HepG2 (cell line): ENCODE data around the gene SLC7A4. TPM values are rescaled to one million over a fixed set of nuclear protein-coding genes. Genes with fewer than 3 reads are reported as not detected.

Source experiments
- ATAC-seq: fragments of 200-7000 bp; cut with Tn5 transposase; 3 replicates; pipeline ENCODE4 v1.9.1; 2020; ENCODE audit warnings: mild to moderate bottlenecking, moderate library complexity
- BruUV-seq: library from RNA; stranded (reverse); fragments of 400-500 nt; replicated peaks from 2 replicates; lab custom pipeline; 2021; lab: Mats Ljungman, UMichigan
- CTCF ChIA-PET: fragments of 300-600 bp; formaldehyde crosslinking; extraction: SDS; loops from one replicate; lab custom pipeline; 2021; ENCODE audit warnings: low total read pairs, inconsistent platforms, low intra/inter-chr PET ratio; lab: Yijun Ruan, JAX
- POLR2A ChIA-PET: fragments of 350-600 bp; sonication (Branson Sonifier 250); formaldehyde crosslinking; loops from one replicate; lab custom pipeline; 2020; ENCODE audit warnings: antibody characterized with exemption, inconsistent platforms; lab: Yijun Ruan, JAX
- DNase-seq: peaks from one replicate; pipeline ENCODE4 v3.0.0-alpha.2; 2015; ENCODE audit warnings: low spot score
- FAIRE-seq: peaks from 3 replicates; lab custom pipeline; 2011; peaks lifted over from hg19 to GRCh38; lab: Jason Lieb, UNC
- H2AFZ ChIP-seq: one replicate; pipeline ENCODE4 v1.6.1; 2011; ENCODE audit warnings: low read length, inconsistent platforms
- H3K27ac ChIP-seq: fragments of 300-600 bp; 3 replicates; pipeline ENCODE4 v1.8.0; 2011; ENCODE audit warnings: mixed run types, mild to moderate bottlenecking, mixed read lengths, low read length, inconsistent platforms; ENCODE audit not compliant: insufficient read depth; ENCODE audit errors: extremely low read length
- H3K27me3 ChIP-seq, 2 experiments: fragments of 200-600 bp in 1 of 2; 2 replicates in 1 of 2; 3 replicates in 1 of 2; pipeline versions ENCODE4 v1.6.0 to v1.8.0; 2011; ENCODE audit warnings: low read length in 2 of 2, mild to moderate bottlenecking in 2 of 2, moderate library complexity in 2 of 2, inconsistent platforms in 1 of 2; ENCODE audit not compliant: insufficient read depth in 2 of 2, control insufficient read depth in 1 of 2
- H3K36me3 ChIP-seq, 2 experiments: fragments of 200-600 bp in 1 of 2; replicated peaks in 1 of 2; 2 replicates in 1 of 2; 3 replicates in 1 of 2; pipeline versions ENCODE4 v1.5.1 to v1.8.0; 2011; ENCODE audit warnings: low read length in 2 of 2, inconsistent platforms in 1 of 2; ENCODE audit not compliant: insufficient read depth in 2 of 2, control insufficient read depth in 1 of 2
- H3K4me1 ChIP-seq: 2 replicates; pipeline ENCODE4 v1.5.1; 2012; ENCODE audit warnings: low read length, inconsistent platforms; ENCODE audit not compliant: insufficient read depth
- H3K4me2 ChIP-seq: 2 replicates; pipeline ENCODE4 v1.6.0; 2011; ENCODE audit warnings: low read depth, low read length, inconsistent platforms
- H3K4me3 ChIP-seq, 3 experiments: fragments of 200-600 bp in 1 of 3; sonication (generic), shearing (Covaris generic) in 1 of 3; replicated peaks in 1 of 3; 2 replicates each; pipeline ENCODE4 v1.5.1; 2011 to 2016; ENCODE audit warnings: low read length in 3 of 3, inconsistent platforms in 2 of 3, low read depth in 2 of 3, mild to moderate bottlenecking in 2 of 3, control low read depth in 1 of 3, mixed read lengths in 1 of 3; ENCODE audit not compliant: insufficient read depth in 1 of 3
- H3K79me2 ChIP-seq: one replicate; pipeline ENCODE4 v1.6.1; 2011; ENCODE audit warnings: low read length, inconsistent platforms; ENCODE audit not compliant: insufficient read depth
- H3K9ac ChIP-seq: 2 replicates; pipeline ENCODE4 v1.6.0; 2011; ENCODE audit warnings: mild to moderate bottlenecking, low read depth, low read length, inconsistent platforms; ENCODE audit not compliant: insufficient read depth
- H3K9me3 ChIP-seq: 2 replicates; pipeline ENCODE4 v1.5.1; 2012; ENCODE audit warnings: mild to moderate bottlenecking, low read length
- H4K20me1 ChIP-seq: 2 replicates; pipeline ENCODE4 v1.6.0; 2011; ENCODE audit warnings: inconsistent platforms, mild to moderate bottlenecking, low read length, moderate library complexity; ENCODE audit not compliant: insufficient read depth
- CREB1 ChIP-seq, 2 experiments: fragments of 450-650 bp in 1 of 2; IDR thresholded peaks; 2 replicates each; pipeline ENCODE4 v1.6.1; 2016 to 2017; ENCODE audit warnings: control low read depth in 1 of 2, mild to moderate bottlenecking in 1 of 2, missing compliant biosample characterization in 1 of 2, missing genetic modification characterization in 1 of 2
- ELF4 ChIP-seq: sonication (generic); formaldehyde crosslinking; IDR thresholded peaks from 2 replicates; pipeline ENCODE4 v1.5.0; 2020; ENCODE audit warnings: missing genetic modification reagents, mild to moderate bottlenecking, moderate library complexity, borderline replicate concordance
- KDM3A ChIP-seq: IDR thresholded peaks from 2 replicates; pipeline ENCODE4 v1.6.1; 2018; ENCODE audit warnings: low read depth, missing compliant biosample characterization
- MBD4 ChIP-seq: IDR thresholded peaks from 2 replicates; pipeline ENCODE4 v1.6.1; 2012; ENCODE audit warnings: low read length, inconsistent platforms, borderline replicate concordance
- PHF5A ChIP-seq: IDR thresholded peaks from one replicate; pipeline ENCODE4 v1.6.1; 2018; ENCODE audit warnings: low read depth, missing genetic modification reagents; ENCODE audit not compliant: unreplicated experiment
- POLR2A ChIP-seq, 2 experiments: IDR thresholded peaks; 2 replicates each; pipeline ENCODE4 v1.6.1; 2011; ENCODE audit warnings: low read depth in 2 of 2, low read length in 2 of 2, mild to moderate bottlenecking in 1 of 2, moderate library complexity in 1 of 2; ENCODE audit not compliant: insufficient read depth in 1 of 2
- SUZ12 ChIP-seq: fragments of 150-350 bp; IDR thresholded peaks from 2 replicates; pipeline ENCODE4 v1.6.1; 2014; ENCODE audit warnings: low read depth, low read length
- TARDBP ChIP-seq: sonication (generic); formaldehyde crosslinking; IDR thresholded peaks from 2 replicates; pipeline ENCODE4 v1.8.0; 2022; ENCODE audit warnings: mild to moderate bottlenecking, missing genetic modification reagents
- THAP11 ChIP-seq: IDR thresholded peaks from 2 replicates; pipeline ENCODE4 v1.6.1; 2016; ENCODE audit warnings: missing biosample characterization, missing genetic modification reagents
- XBP1 ChIP-seq: sonication (generic); formaldehyde crosslinking; IDR thresholded peaks from 2 replicates; pipeline ENCODE4 v1.5.0; 2020; ENCODE audit warnings: missing genetic modification reagents
- ZNF121 ChIP-seq: sonication (generic); formaldehyde crosslinking; IDR thresholded peaks from 2 replicates; pipeline ENCODE4 v1.5.0; 2020; ENCODE audit warnings: mild to moderate bottlenecking, missing genetic modification reagents
- ZNF484 ChIP-seq: sonication (generic); formaldehyde crosslinking; IDR thresholded peaks from 2 replicates; pipeline ENCODE4 v1.5.1; 2020; ENCODE audit warnings: mild to moderate bottlenecking, low read depth, missing genetic modification reagents, borderline replicate concordance
- ZNF543 ChIP-seq: sonication (generic); formaldehyde crosslinking; IDR thresholded peaks from 2 replicates; pipeline ENCODE4 v1.4.0; 2020; ENCODE audit warnings: mild to moderate bottlenecking, missing genetic modification reagents
- ZNF780A ChIP-seq: sonication (generic); formaldehyde crosslinking; IDR thresholded peaks from 2 replicates; pipeline ENCODE4 v1.8.0; 2022; ENCODE audit warnings: mild to moderate bottlenecking, missing genetic modification reagents, moderate library complexity
- WGBS: methylation state at CpG from one replicate; pipeline ENCODE4 v1.1.6; 2017; ENCODE audit warnings: low lambda C conversion rate; 5-methylcytosine and 5-hydroxymethylcytosine counted together
- in situ Hi-C: cut with HindIII; loops from 2 replicates; pipeline ENCODE4 v1.10.0; 2017; ENCODE audit warnings: low pct_unique_long_range_greater_than_20kb; ENCODE audit not compliant: extremely low pct_ligation_motif_present
- intact Hi-C: fragments of 100-400 bp; cut with micrococcal nuclease; formaldehyde crosslinking; loops from one replicate; pipeline ENCODE4 v1.10.0; 2022; ENCODE audit not compliant: unreplicated experiment
- polyA plus RNA-seq, 8 experiments: library from polyadenylated mRNA; depleted of rRNA in 3 of 8; stranded (reverse) in 7 of 8; unstranded in 1 of 8; fragments of >200 nt; fragmentation: Illumina TruSeq in 4 of 8; extraction: Trizol in 4 of 8; gene quantifications; 2 replicates each; pipeline versions ENCODE4 v1.2.1 to v1.2.3, GENCODE V29; 2011 to 2016; ENCODE audit warnings: low read depth in 4 of 8, missing spikeins in 1 of 8, mixed read lengths in 1 of 8; ENCODE audit not compliant: insufficient read depth in 1 of 8
- total RNA-seq, 5 experiments: library from RNA; depleted of rRNA; stranded (reverse); fragments of >200 nt; fragmentation: Illumina TruSeq; extraction: Trizol; gene quantifications; 2 replicates each; pipeline ENCODE4 v1.2.3, GENCODE V29; 2016; ENCODE audit warnings: low read depth in 1 of 5
- TF ChIP-seq, protein P1 (sequence below): sonication (generic); formaldehyde crosslinking; IDR thresholded peaks from 2 replicates; pipeline ENCODE4 v1.5.0; 2020; ENCODE audit warnings: missing genetic modification reagents
- TF ChIP-seq, protein P2 (sequence below): sonication (generic); formaldehyde crosslinking; IDR thresholded peaks from 2 replicates; pipeline ENCODE4 v1.4.0; 2020; ENCODE audit warnings: missing genetic modification reagents
- TF ChIP-seq, protein P3 (sequence below): fragments of 450-650 bp; IDR thresholded peaks from 2 replicates; pipeline ENCODE4 v1.6.1; 2017; ENCODE audit warnings: mild to moderate bottlenecking
- TF ChIP-seq, protein P4 (sequence below): sonication (generic); formaldehyde crosslinking; IDR thresholded peaks from 2 replicates; pipeline ENCODE4 v1.8.1; 2023; ENCODE audit warnings: mild to moderate bottlenecking, missing genetic modification reagents, borderline replicate concordance

SLC7A4 gene
- total and polyA plus RNA-seq, 2 of the 13 experiments (the other 11 are each of a cell fraction or from before 2014, with no cell fraction given): not detected

DNA sequence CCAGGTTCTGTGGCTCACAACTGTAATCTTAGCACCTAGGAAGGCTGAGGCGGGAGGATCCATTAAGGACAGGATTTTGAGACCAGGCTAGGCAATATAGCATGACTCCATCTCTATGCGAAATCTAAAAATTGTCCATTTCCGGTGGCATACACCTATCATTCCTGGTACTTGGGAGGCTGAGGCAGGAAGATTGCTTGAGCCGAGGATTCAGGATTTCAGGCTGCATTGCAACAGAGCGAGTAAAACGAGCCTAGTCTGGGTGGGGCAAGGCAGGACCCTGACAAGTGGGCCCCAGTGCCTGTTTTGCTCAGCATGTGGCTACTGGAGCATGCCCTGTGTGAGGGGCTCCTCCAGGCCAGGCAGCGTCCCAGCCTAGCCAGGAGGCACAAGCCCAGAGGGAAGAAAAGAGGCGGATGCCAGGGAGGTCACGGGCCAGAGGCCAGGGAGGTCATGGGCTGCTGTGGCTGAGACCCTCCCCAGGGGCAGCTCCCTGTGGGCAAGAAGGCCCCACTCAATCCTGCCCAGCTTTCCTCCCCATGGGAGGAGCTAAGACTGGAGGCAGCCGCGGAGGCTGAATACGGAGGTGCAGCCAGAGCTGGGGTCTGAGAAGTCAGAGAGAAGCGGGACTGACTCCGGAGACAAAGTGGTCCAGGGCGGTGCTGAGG lies 21.8 kb upstream of the SLC7A4 start:
- H2AFZ ChIP-seq: no peak overlapping the region
- WGBS: 57% methylated on average over 11 of the region's 15 CpGs
- H3K36me3 ChIP-seq: no peaks in the 10 kb centered on the region
- H3K4me1 ChIP-seq: no peaks in the 10 kb centered on the region
- no peaks in the 10 kb centered on the region for H3K9me3 ChIP-seq
- H3K9ac ChIP-seq: no peak overlapping the region
- POLR2A ChIA-PET: no interaction called here
- in situ Hi-C loops: no loop called here
- H3K4me2 ChIP-seq: no peak overlapping the region
- CTCF ChIA-PET: no interaction called here
- intact Hi-C loops: no loop called here
- peaks cover 6 to 54% of the 10 kb centered on the region in 2 experiments; a peak in 4 of 5 replicates for H3K27me3 ChIP-seq
- no peak overlapping the region for H3K27ac ChIP-seq
- ATAC-seq (no peak), DNase-seq (no peak), FAIRE-seq (no peak)
- TF ChIP-seq ZNF780A (CRISPR knock-in tag) (no peak), ZNF121 (no peak), KDM3A (CRISPR knock-in tag) (no peak), THAP11 (no peak), ZNF543 (CRISPR knock-in tag) (no peak), ZNF484 (no peak), MBD4 (no peak), XBP1 (CRISPR knock-in tag) (no peak), ELF4 (no peak), TARDBP (CRISPR knock-in tag) (no peak), SUZ12 (no peak), PHF5A (CRISPR knock-in tag) (no peak), CREB1 (IDR thresholded peaks at IDR 0.05) (no peak), CREB1 (CRISPR knock-in tag; IDR thresholded peaks at IDR 0.05) (no peak), POLR2A (IDR thresholded peaks at IDR 0.05; ENCODE audit: insufficient read depth in 1 of 2, low read depth in 2 of 2, low read length in 2 of 2) (no peak)
- TF ChIP-seq, protein P1, sequence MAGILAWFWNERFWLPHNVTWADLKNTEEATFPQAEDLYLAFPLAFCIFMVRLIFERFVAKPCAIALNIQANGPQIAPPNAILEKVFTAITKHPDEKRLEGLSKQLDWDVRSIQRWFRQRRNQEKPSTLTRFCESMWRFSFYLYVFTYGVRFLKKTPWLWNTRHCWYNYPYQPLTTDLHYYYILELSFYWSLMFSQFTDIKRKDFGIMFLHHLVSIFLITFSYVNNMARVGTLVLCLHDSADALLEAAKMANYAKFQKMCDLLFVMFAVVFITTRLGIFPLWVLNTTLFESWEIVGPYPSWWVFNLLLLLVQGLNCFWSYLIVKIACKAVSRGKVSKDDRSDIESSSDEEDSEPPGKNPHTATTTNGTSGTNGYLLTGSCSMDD (CRISPR knock-in tag): no peak
- TF ChIP-seq, protein P2, sequence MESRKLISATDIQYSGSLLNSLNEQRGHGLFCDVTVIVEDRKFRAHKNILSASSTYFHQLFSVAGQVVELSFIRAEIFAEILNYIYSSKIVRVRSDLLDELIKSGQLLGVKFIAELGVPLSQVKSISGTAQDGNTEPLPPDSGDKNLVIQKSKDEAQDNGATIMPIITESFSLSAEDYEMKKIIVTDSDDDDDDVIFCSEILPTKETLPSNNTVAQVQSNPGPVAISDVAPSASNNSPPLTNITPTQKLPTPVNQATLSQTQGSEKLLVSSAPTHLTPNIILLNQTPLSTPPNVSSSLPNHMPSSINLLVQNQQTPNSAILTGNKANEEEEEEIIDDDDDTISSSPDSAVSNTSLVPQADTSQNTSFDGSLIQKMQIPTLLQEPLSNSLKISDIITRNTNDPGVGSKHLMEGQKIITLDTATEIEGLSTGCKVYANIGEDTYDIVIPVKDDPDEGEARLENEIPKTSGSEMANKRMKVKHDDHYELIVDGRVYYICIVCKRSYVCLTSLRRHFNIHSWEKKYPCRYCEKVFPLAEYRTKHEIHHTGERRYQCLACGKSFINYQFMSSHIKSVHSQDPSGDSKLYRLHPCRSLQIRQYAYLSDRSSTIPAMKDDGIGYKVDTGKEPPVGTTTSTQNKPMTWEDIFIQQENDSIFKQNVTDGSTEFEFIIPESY (CRISPR knock-in tag): no peak
- TF ChIP-seq, protein P3, sequence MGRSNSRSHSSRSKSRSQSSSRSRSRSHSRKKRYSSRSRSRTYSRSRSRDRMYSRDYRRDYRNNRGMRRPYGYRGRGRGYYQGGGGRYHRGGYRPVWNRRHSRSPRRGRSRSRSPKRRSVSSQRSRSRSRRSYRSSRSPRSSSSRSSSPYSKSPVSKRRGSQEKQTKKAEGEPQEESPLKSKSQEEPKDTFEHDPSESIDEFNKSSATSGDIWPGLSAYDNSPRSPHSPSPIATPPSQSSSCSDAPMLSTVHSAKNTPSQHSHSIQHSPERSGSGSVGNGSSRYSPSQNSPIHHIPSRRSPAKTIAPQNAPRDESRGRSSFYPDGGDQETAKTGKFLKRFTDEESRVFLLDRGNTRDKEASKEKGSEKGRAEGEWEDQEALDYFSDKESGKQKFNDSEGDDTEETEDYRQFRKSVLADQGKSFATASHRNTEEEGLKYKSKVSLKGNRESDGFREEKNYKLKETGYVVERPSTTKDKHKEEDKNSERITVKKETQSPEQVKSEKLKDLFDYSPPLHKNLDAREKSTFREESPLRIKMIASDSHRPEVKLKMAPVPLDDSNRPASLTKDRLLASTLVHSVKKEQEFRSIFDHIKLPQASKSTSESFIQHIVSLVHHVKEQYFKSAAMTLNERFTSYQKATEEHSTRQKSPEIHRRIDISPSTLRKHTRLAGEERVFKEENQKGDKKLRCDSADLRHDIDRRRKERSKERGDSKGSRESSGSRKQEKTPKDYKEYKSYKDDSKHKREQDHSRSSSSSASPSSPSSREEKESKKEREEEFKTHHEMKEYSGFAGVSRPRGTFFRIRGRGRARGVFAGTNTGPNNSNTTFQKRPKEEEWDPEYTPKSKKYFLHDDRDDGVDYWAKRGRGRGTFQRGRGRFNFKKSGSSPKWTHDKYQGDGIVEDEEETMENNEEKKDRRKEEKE: no peak
- TF ChIP-seq, protein P4, sequence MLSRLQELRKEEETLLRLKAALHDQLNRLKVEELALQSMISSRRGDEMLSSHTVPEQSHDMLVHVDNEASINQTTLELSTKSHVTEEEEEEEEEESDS (CRISPR knock-in tag): no peak
- no peak overlapping the region for H3K4me3 ChIP-seq
- H3K79me2 ChIP-seq: no peaks in the 10 kb centered on the region
- BruUV-seq: no TSS peak
- no peaks in the 10 kb centered on the region for H4K20me1 ChIP-seq
